CD14-positive monocyte (primary cell): Measurements from ENCODE around the gene TTLL12. TPM values are rescaled to one million over a fixed set of nuclear protein-coding genes. Genes with fewer than 3 reads are reported as not detected.

Experiments
- DNase-seq, 3 donors: peaks; one replicate each; pipeline ENCODE4 v3.0.0-alpha.2; 2011 to 2022
- H2AFZ ChIP-seq: 2 replicates; pipeline ENCODE4 v1.6.0; 2012; ENCODE audit warnings: mild to moderate bottlenecking, low read depth, low read length, inconsistent platforms; ENCODE audit not compliant: insufficient read depth, poor library complexity, severe bottlenecking
- H3K27ac ChIP-seq, 2 donors: 1 replicate in 1 of 2; 2 replicates in 1 of 2; pipeline ENCODE4 v1.5.1; 2012 to 2013; ENCODE audit warnings: low read length in 2 of 2, control low read depth in 1 of 2, inconsistent platforms in 1 of 2, low read depth in 1 of 2, mild to moderate bottlenecking in 1 of 2
- H3K27me3 ChIP-seq, 2 donors: one replicate each; pipeline versions ENCODE4 v1.6.0 to v1.6.1; 2011 to 2013; ENCODE audit warnings: low read length in 2 of 2; ENCODE audit not compliant: control insufficient read depth in 2 of 2, insufficient read depth in 2 of 2
- H3K36me3 ChIP-seq, 2 donors: replicated peaks in 1 of 2; 1 replicate in 1 of 2; 2 replicates in 1 of 2; pipeline versions ENCODE4 v1.5.1 to v1.6.1; 2012 to 2013; ENCODE audit warnings: low read length in 2 of 2, control low read depth in 1 of 2, inconsistent platforms in 1 of 2, mild to moderate bottlenecking in 1 of 2; ENCODE audit not compliant: insufficient read depth in 2 of 2, control insufficient read depth in 1 of 2
- H3K4me1 ChIP-seq, 2 donors: 1 replicate in 1 of 2; 2 replicates in 1 of 2; pipeline versions ENCODE4 v1.5.1 to v1.6.1; 2012 to 2013; ENCODE audit warnings: low read length in 2 of 2, control low read depth in 1 of 2, inconsistent platforms in 1 of 2, mild to moderate bottlenecking in 1 of 2, moderate library complexity in 1 of 2; ENCODE audit not compliant: insufficient read depth in 2 of 2, control insufficient read depth in 1 of 2
- H3K4me2 ChIP-seq: replicated peaks from 2 replicates; pipeline ENCODE3; 2012; ENCODE audit warnings: low read length, moderate library complexity, mild to moderate bottlenecking; ENCODE audit not compliant: poor library complexity, severe bottlenecking; ENCODE audit errors: extremely low read depth
- H3K4me3 ChIP-seq, 3 experiments: fragments of 200-600 bp in 1 of 3; sonication (generic) in 1 of 3; replicated peaks in 1 of 3; 1 replicate in 2 of 3; 2 replicates in 1 of 3; pipeline ENCODE4 v1.5.1; 2011 to 2013; ENCODE audit warnings: low read length in 3 of 3, mild to moderate bottlenecking in 3 of 3, control low read depth in 2 of 3, low read depth in 2 of 3, inconsistent platforms in 1 of 3, moderate library complexity in 1 of 3
- H3K79me2 ChIP-seq: 2 replicates; pipeline ENCODE4 v1.6.0; 2012; ENCODE audit warnings: mild to moderate bottlenecking, control low read depth, inconsistent platforms, low read length, moderate library complexity; ENCODE audit not compliant: insufficient read depth
- H3K9ac ChIP-seq: 2 replicates; pipeline ENCODE4 v1.6.0; 2017; ENCODE audit warnings: low read length, mild to moderate bottlenecking; ENCODE audit not compliant: insufficient read depth, poor library complexity, severe bottlenecking
- H3K9me3 ChIP-seq, 2 donors: replicated peaks in 1 of 2; 1 replicate in 1 of 2; 2 replicates in 1 of 2; pipeline versions ENCODE4 v1.5.1 to v1.6.1; 2012 to 2013; ENCODE audit warnings: low read length in 2 of 2, control low read depth in 1 of 2; ENCODE audit not compliant: control insufficient read depth in 1 of 2, insufficient read depth in 1 of 2
- H4K20me1 ChIP-seq: 2 replicates; pipeline ENCODE4 v1.6.0; 2012; ENCODE audit warnings: mild to moderate bottlenecking, low read length, control low read depth, moderate library complexity; ENCODE audit not compliant: insufficient read depth
- H3K27ac Mint-ChIP-seq, 7 donors: one replicate each; pipeline ENCODE4 v1.8.0; 2020; ENCODE audit warnings: mild to moderate bottlenecking in 7 of 7, mixed read lengths in 7 of 7, moderate library complexity in 6 of 7, inconsistent platforms in 2 of 7
- H3K27me3 Mint-ChIP-seq, 3 donors: one replicate each; pipeline ENCODE4 v1.8.0; 2021 to 2022; ENCODE audit warnings: low read depth in 3 of 3, mild to moderate bottlenecking in 3 of 3, mixed read lengths in 3 of 3, moderate library complexity in 3 of 3, inconsistent platforms in 1 of 3
- H3K36me3 Mint-ChIP-seq, 2 donors: one replicate each; pipeline ENCODE4 v1.8.0; 2020; ENCODE audit warnings: mixed read lengths in 2 of 2, inconsistent platforms in 1 of 2, mild to moderate bottlenecking in 1 of 2
- H3K4me1 Mint-ChIP-seq: one replicate; pipeline ENCODE4 v1.8.0; 2020; ENCODE audit warnings: mild to moderate bottlenecking, mixed read lengths
- H3K4me3 Mint-ChIP-seq, 2 donors: one replicate each; pipeline ENCODE4 v1.8.0; 2020; ENCODE audit warnings: mild to moderate bottlenecking in 2 of 2, mixed read lengths in 2 of 2, moderate library complexity in 1 of 2
- H3K9me3 Mint-ChIP-seq, 7 donors: one replicate each; pipeline ENCODE4 v1.8.0; 2020 to 2022; ENCODE audit warnings: mixed read lengths in 7 of 7, mild to moderate bottlenecking in 6 of 7, moderate library complexity in 6 of 7, inconsistent platforms in 2 of 7
- WGBS: methylation state at CpG from one replicate; pipeline ENCODE4 v1.1.5; 2013; ENCODE audit warnings: missing lambda C conversion rate; ENCODE audit not compliant: insufficient coverage; 5-methylcytosine and 5-hydroxymethylcytosine counted together
- intact Hi-C, 2 donors: fragments of 100-400 bp; cut with micrococcal nuclease; formaldehyde crosslinking; loops; one replicate each; pipeline versions ENCODE4 v1.15.0 to v1.15.1; 2023
- polyA plus RNA-seq, 3 donors: library from polyadenylated mRNA; depleted of rRNA in 1 of 3; unstranded in 2 of 3; stranded (reverse) in 1 of 3; fragments of 300-500 nt in 2 of 3; fragments of >200 nt in 1 of 3; fragmentation: Illumina TruSeq in 2 of 3; gene quantifications; 1 replicate in 2 of 3; 2 replicates in 1 of 3; pipeline ENCODE4 v1.2.3, GENCODE V29; 2012 to 2021
- TF ChIP-seq, protein P1 (sequence below): fragments of 200-600 bp; IDR thresholded peaks from one replicate; pipeline ENCODE4 v1.8.0; 2022; ENCODE audit warnings: antibody characterized with exemption, mild to moderate bottlenecking

Gene TTLL12
- polyA plus RNA-seq, 3 donors, result 9.5 to 16.6 (median 16.5) TPM

GRCh38 chr22:43170131-43170480 is 16.8 kb downstream of the TTLL12 start:
- H3K4me3 Mint-ChIP-seq, result no peak overlapping the region
- no peaks in the 10 kb centered on the region for H3K9me3 ChIP-seq
- H3K4me1 Mint-ChIP-seq, result no peaks in the 10 kb centered on the region
- TF ChIP-seq, protein P1, sequence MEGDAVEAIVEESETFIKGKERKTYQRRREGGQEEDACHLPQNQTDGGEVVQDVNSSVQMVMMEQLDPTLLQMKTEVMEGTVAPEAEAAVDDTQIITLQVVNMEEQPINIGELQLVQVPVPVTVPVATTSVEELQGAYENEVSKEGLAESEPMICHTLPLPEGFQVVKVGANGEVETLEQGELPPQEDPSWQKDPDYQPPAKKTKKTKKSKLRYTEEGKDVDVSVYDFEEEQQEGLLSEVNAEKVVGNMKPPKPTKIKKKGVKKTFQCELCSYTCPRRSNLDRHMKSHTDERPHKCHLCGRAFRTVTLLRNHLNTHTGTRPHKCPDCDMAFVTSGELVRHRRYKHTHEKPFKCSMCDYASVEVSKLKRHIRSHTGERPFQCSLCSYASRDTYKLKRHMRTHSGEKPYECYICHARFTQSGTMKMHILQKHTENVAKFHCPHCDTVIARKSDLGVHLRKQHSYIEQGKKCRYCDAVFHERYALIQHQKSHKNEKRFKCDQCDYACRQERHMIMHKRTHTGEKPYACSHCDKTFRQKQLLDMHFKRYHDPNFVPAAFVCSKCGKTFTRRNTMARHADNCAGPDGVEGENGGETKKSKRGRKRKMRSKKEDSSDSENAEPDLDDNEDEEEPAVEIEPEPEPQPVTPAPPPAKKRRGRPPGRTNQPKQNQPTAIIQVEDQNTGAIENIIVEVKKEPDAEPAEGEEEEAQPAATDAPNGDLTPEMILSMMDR, result no peak
- 98% methylated on average over 6 of the region's 9 CpGs for WGBS
- H3K4me3 ChIP-seq, result no peak overlapping the region
- H3K27me3 Mint-ChIP-seq, result peaks cover 0 to 2% (median 1%) of the 10 kb centered on the region in 3 donors
- intact Hi-C loops, result no loop called here
- no peak overlapping the region for H2AFZ ChIP-seq
- H3K36me3 ChIP-seq, result peaks cover 61 to 83% of the 10 kb centered on the region in 2 donors
- H3K27ac Mint-ChIP-seq, result peak overlapping the region in 2 of 7 donors; percentile 55 to 64
- H3K27ac ChIP-seq, result no peak overlapping the region
- no peaks in the 10 kb centered on the region for H3K9me3 Mint-ChIP-seq
- H3K79me2 ChIP-seq, result no peaks in the 10 kb centered on the region
- H3K4me1 ChIP-seq, result peaks cover 0 to 4% of the 10 kb centered on the region in 2 donors
- DNase-seq, result no peak
- no peaks in the 10 kb centered on the region for H3K27me3 ChIP-seq
- no peak overlapping the region for H3K4me2 ChIP-seq
- H3K36me3 Mint-ChIP-seq, result peaks cover 54 to 92% of the 10 kb centered on the region in 2 donors
- no peak overlapping the region for H3K9ac ChIP-seq
- peaks cover 3% of the 10 kb centered on the region for H4K20me1 ChIP-seq

GRCh38 chr22:43169310-43170130 is 17.4 kb downstream of the TTLL12 start:
- peaks cover 55 to 82% of the 10 kb centered on the region in 2 donors for H3K36me3 ChIP-seq
- H3K27ac ChIP-seq, result no peak overlapping the region
- TF ChIP-seq, protein P1, result no peak
- H3K27me3 Mint-ChIP-seq, result peaks cover 0 to 2% (median 1%) of the 10 kb centered on the region in 3 donors
- H3K9ac ChIP-seq, result no peak overlapping the region
- H3K9me3 ChIP-seq, result no peaks in the 10 kb centered on the region
- H3K4me1 Mint-ChIP-seq, result peaks cover 4% of the 10 kb centered on the region
- no peaks in the 10 kb centered on the region for H3K79me2 ChIP-seq
- no peaks in the 10 kb centered on the region for H3K27me3 ChIP-seq
- H3K27ac Mint-ChIP-seq, result peak overlapping the region in 1 of 7 donors; percentile 10
- peaks cover 0 to 4% of the 10 kb centered on the region in 2 donors for H3K4me1 ChIP-seq
- H3K4me3 ChIP-seq, result no peak overlapping the region
- intact Hi-C loops, result no loop called here
- H3K4me2 ChIP-seq, result no peak overlapping the region
- 95% methylated on average over 19 of the region's 23 CpGs for WGBS
- H3K9me3 Mint-ChIP-seq, result no peaks in the 10 kb centered on the region
- H3K4me3 Mint-ChIP-seq, result no peak overlapping the region
- H4K20me1 ChIP-seq, result peaks cover 9% of the 10 kb centered on the region
- DNase-seq, result no peak
- peaks cover 55 to 90% of the 10 kb centered on the region in 2 donors for H3K36me3 Mint-ChIP-seq
- no peak overlapping the region for H2AFZ ChIP-seq
